ENCODE data around the gene CLIP2.
A peak's percentile ranks its signal among the peaks of the same experiment; 100 is the strongest.

Gene CLIP2

DNA sequence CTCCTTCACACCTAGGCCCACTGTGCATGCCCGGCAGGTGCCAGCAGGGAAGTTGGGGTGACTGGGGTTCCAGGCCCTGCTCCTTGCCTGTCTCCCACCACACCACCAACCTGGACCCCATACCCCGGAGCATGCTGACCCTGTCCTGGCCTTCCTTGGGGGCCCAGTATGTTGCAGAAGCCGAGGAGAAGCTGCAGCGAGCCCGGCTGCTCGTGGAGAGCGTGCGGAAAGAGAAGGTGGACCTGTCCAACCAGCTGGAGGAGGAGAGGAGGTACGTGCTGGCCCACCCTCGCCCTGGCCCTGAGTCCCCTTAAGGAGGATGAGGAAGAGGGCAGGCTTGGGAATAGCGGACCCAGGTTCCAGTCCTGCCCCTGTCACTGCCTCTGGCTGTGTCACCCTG, 70.8 kb downstream of the CLIP2 start:
- TF ChIP-seq CTCF (IDR thresholded peaks at IDR 0.05): no peak

GRCh38 chr7:74362266-74362665, 73.1 kb downstream of the CLIP2 start:
- Histone ChIP-seq H3K4me3 (no peak overlapping the region), H3K27ac (no peak overlapping the region)
- DNase-seq (ENCODE audit: low spot score): no peak
- no peak for TF ChIP-seq CTCF (IDR thresholded peaks at IDR 0.05)

More for the DNA sequence above, 70.8 kb downstream of the CLIP2 start:
- DNase-seq (ENCODE audit: low spot score): no peak
- Histone ChIP-seq H3K27ac (no peak overlapping the region), H3K4me3 (no peak overlapping the region)

- Histone ChIP-seq H3K27ac (no peak overlapping the region), H3K4me3 (no peak overlapping the region)
- TF ChIP-seq CTCF (IDR thresholded peaks at IDR 0.05): no peak
- no peak for DNase-seq (ENCODE audit: low spot score)
These were observed 74.9 kb downstream of the CLIP2 start for GRCh38 chr7:74364061-74364460.

- no peak for DNase-seq (ENCODE audit: low spot score)
- no peak for TF ChIP-seq CTCF (IDR thresholded peaks at IDR 0.05)
- H3K27ac ChIP-seq: no peak overlapping the region
- H3K4me3 ChIP-seq: no peak overlapping the region
These were observed 76.3 kb downstream of the CLIP2 start for GRCh38 chr7:74365322-74366022.

DNA sequence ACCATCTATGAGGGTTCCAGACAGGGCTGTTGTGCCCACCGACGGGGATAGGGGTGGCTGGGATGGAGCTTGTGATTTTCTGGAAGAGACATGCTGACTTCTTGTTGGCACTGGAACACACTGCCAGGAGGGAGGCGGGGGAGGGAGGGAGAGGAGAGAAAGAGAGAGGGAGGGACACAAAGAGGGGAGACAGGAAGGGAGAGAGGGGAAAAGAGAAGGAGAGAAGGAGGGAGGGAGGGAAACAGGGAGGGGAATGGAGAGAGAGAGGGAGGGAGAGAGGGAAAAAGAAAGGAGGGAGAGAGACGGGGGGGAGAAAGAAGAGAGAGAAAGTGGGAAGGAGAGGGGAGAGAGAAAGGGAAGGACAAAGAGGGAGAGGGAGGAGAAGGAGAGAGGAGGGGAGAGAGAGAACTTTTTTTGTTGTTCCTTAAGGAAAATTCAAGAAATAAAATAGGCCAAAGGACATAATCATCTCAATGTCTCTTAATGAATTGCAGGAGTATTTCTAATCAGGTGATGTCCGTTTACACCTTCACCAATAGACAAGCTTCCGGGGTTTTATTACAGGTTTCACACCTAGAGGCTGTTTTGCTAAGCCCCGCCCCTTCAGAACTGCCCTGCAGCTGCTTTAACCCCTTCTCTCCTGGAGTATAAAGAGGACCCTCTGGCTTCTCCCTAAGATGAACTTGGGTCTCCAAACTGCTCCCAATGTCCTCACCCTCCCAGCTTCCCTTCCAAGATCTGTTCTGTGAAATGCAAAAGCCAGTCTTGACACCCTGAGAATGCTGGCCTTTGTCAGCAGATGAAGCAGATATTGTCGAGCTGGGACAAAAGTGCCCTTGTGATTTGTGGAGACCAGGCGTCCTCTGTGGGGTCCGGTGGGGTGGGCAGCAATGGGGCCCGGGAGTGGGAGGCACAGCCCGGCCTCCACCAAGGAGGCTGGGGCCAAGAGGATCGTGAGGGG, 82.5 kb downstream of the CLIP2 start:
- no peak overlapping the region for H3K4me3 ChIP-seq

DNA sequence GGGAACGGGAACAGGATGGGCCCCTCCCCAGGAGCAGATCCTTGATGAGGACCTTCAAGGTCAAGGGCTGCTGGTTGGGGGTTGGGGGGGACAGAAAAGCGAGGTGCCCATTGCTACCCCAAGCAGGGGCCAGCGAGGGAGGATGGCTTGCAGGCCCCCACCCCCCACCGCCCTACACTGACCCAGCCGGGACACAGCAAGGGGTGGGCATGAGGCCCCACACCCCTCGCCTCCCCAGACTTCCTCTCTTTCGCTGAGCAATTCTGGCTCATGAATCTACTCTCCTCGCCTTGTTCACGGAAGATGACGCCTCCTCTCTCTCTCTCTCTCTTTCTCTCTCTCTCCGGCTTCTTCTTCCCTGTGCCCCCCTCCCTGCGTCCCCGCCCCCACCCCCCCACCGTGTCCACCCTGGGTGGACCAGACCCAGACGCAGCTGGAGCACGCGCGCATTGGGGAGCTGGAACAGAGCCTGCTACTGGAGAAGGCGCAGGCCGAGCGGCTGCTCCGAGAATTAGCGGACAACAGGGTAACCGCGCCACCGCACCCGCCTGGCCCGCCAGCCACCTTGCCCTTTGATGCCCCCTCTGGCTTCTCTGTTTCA, 83.4 kb downstream of the CLIP2 start:
- Histone ChIP-seq H3K4me3 (peak overlapping the region; percentile 42), H3K27ac (peak overlapping the region in 1 of 2 donors; percentile 72)
- no peak for DNase-seq (ENCODE audit: low spot score)
- TF ChIP-seq CTCF (IDR thresholded peaks at IDR 0.05): no peak

More for the DNA sequence above, 82.5 kb downstream of the CLIP2 start:
- no peak for TF ChIP-seq CTCF (IDR thresholded peaks at IDR 0.05)
- no peak for DNase-seq (ENCODE audit: low spot score)
- H3K27ac ChIP-seq: peak overlapping the region in 1 of 2 donors; percentile 72

Measured in coronary artery (tissue), 2 donors.